ENCODE data around the gene EN2. TPM values are rescaled to one million over a fixed set of nuclear protein-coding genes. Genes with fewer than 3 reads are reported as not detected.

EN2 gene
- not detected in 2 replicates for total RNA-seq

GRCh38 chr7:155458111-155458877 is at the start of gene EN2:
Gene EN2 (plus strand): TSS chr7:155458129. CDS start chr7:155458378, 249 bp downstream.

Other genes with a start within 250 kb of the EN2 start
- 375 and 410 TPM in 2 replicates for gene INSIG1, start 160.3 kb upstream of the EN2 start, total RNA-seq
- gene CNPY1, start 88.4 kb downstream of the EN2 start, total RNA-seq, result not detected in 2 replicates
- gene RBM33, start 186.5 kb downstream of the EN2 start, total RNA-seq, result 34.5 and 35.4 TPM in 2 replicates

Data from hair follicle dermal papilla cell (primary cell).